GM21515 (cell line): ENCODE results near the gene HIPK2.

Source experiments
- ATAC-seq: cut with Tn5 transposase; IDR thresholded peaks from one replicate; pipeline ENCODE4 v1.9.1; 2021; ENCODE audit not compliant: unreplicated experiment

Gene HIPK2

GRCh38 chr7:139737221-139738100, 40.3 kb downstream of the HIPK2 start:
- no peak for ATAC-seq

- no peak for ATAC-seq
Observed at GRCh38 chr7:139735912-139736595, 41.7 kb downstream of the HIPK2 start.

GRCh38 chr7:139735466-139735865, 42.3 kb downstream of the HIPK2 start:
- ATAC-seq = no peak

GRCh38 chr7:139734395-139734794, 43.4 kb downstream of the HIPK2 start:
- no peak for ATAC-seq

GRCh38 chr7:139733751-139734150, 44.0 kb downstream of the HIPK2 start:
- no peak for ATAC-seq

GRCh38 chr7:139732471-139733167, 45.2 kb downstream of the HIPK2 start:
- no peak for ATAC-seq

GRCh38 chr7:139731802-139732470, 45.9 kb downstream of the HIPK2 start:
- no peak for ATAC-seq

GRCh38 chr7:139730746-139731612, 46.8 kb downstream of the HIPK2 start:
- ATAC-seq = peak; percentile 84

- no peak for ATAC-seq
Observed at GRCh38 chr7:139728203-139728602, 49.6 kb downstream of the HIPK2 start.

- ATAC-seq = no peak
Observed at GRCh38 chr7:139727151-139727705, 50.6 kb downstream of the HIPK2 start.

GRCh38 chr7:139726485-139726869, 51.3 kb downstream of the HIPK2 start:
- no peak for ATAC-seq

- ATAC-seq = no peak
Observed at GRCh38 chr7:139725858-139726484, 51.8 kb downstream of the HIPK2 start.

- peak; percentile 78 for ATAC-seq
Observed at GRCh38 chr7:139725077-139725476, 52.7 kb downstream of the HIPK2 start.

GRCh38 chr7:139722604-139723003, 55.2 kb downstream of the HIPK2 start:
- no peak for ATAC-seq

- ATAC-seq = no peak
Observed at GRCh38 chr7:139721821-139722220, 56.0 kb downstream of the HIPK2 start.

- no peak for ATAC-seq
Observed at GRCh38 chr7:139721417-139721816, 56.4 kb downstream of the HIPK2 start.

- ATAC-seq = no peak
Observed at GRCh38 chr7:139720705-139721231, 57.0 kb downstream of the HIPK2 start.

- no peak for ATAC-seq
Observed at GRCh38 chr7:139720186-139720585, 57.6 kb downstream of the HIPK2 start.

- no peak for ATAC-seq
Observed at GRCh38 chr7:139718859-139719258, 58.9 kb downstream of the HIPK2 start.
